ENCODE measurements around the gene CEMIP.

DNA sequence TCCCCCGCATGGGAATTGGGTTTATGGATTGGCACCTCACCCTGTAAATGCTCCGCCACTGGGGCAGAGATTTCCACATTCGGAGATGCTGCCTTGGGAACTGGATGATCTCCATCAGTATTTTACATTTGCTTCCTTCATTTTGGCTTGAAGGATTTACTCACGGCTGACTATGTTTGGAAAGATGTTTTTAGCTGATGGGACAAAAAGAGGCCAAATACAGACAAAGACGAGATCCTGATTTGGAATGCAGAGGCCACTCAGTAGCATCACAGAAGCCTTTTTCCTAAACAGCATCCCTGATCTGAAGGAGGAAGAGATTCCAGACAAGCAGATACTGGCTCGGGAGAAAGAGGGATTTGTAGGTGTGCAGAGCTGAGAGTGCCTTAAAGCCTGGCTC, 133.5 kb downstream of the CEMIP start:
- TF ChIP-seq, protein P1, sequence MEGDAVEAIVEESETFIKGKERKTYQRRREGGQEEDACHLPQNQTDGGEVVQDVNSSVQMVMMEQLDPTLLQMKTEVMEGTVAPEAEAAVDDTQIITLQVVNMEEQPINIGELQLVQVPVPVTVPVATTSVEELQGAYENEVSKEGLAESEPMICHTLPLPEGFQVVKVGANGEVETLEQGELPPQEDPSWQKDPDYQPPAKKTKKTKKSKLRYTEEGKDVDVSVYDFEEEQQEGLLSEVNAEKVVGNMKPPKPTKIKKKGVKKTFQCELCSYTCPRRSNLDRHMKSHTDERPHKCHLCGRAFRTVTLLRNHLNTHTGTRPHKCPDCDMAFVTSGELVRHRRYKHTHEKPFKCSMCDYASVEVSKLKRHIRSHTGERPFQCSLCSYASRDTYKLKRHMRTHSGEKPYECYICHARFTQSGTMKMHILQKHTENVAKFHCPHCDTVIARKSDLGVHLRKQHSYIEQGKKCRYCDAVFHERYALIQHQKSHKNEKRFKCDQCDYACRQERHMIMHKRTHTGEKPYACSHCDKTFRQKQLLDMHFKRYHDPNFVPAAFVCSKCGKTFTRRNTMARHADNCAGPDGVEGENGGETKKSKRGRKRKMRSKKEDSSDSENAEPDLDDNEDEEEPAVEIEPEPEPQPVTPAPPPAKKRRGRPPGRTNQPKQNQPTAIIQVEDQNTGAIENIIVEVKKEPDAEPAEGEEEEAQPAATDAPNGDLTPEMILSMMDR (IDR thresholded peaks at IDR 0.05), result no peak
- TF ChIP-seq ZFX (IDR thresholded peaks at IDR 0.05; ENCODE audit: borderline replicate concordance), result no peak
